GM12878 (cell line): ENCODE results near the gene CTAG1A. TPM values are rescaled to one million over a fixed set of nuclear protein-coding genes. Genes with fewer than 3 reads are reported as not detected.
"Not testable (repeated sequence)": the region's sequence is repeated elsewhere in the genome, so short reads cannot be mapped to it uniquely, and the experiment has no call there.

Experiments
- ATAC-seq: fragments of 200-7000 bp; cut with Tn5 transposase; 3 replicates; pipeline ENCODE4 v1.9.1; 2020; ENCODE audit warnings: mild to moderate bottlenecking, moderate library complexity
- BruUV-seq: library from RNA; stranded (reverse); fragments of 400-500 nt; replicated peaks from 2 replicates; lab custom pipeline; 2021; lab: Mats Ljungman, UMichigan
- CTCF ChIA-PET: fragments of 300-600 bp; sonication (Branson Sonifier 250); formaldehyde crosslinking; extraction: SDS; loops from one replicate; lab custom pipeline; 2021; ENCODE audit warnings: inconsistent platforms; lab: Yijun Ruan, JAX
- POLR2A ChIA-PET: fragments of 350-600 bp; formaldehyde crosslinking; extraction: SDS; loops from one replicate; lab custom pipeline; 2021; ENCODE audit warnings: inconsistent platforms; lab: Charles Lee
- RAD21 ChIA-PET: fragments of 300-600 bp; sonication (Branson Sonifier 250); formaldehyde crosslinking; loops from one replicate; lab custom pipeline; 2023; ENCODE audit warnings: antibody characterized with exemption; ENCODE audit not compliant: unreplicated experiment; lab: Charles Lee
- SMC1A ChIA-PET: fragments of 300-600 bp; sonication (Branson Sonifier 250); formaldehyde crosslinking; loops from one replicate; lab custom pipeline; 2023; ENCODE audit not compliant: unreplicated experiment, uncharacterized antibody; lab: Charles Lee
- DNase-seq: peaks from one replicate; pipeline ENCODE4 v3.0.0-alpha.2; 2011; ENCODE audit warnings: low read depth, low spot score
- FAIRE-seq: peaks from 3 replicates; lab custom pipeline; 2011; peaks lifted over from hg19 to GRCh38; lab: Jason Lieb, UNC
- H2AFZ ChIP-seq: 2 replicates; pipeline ENCODE4 v1.6.0; 2011; ENCODE audit warnings: low read depth, low read length, control low read depth; ENCODE audit not compliant: control insufficient read depth
- H3K27ac ChIP-seq: 2 replicates; pipeline ENCODE4 v1.5.1; 2011; ENCODE audit warnings: control low read depth; ENCODE audit not compliant: control insufficient read depth, insufficient read depth
- H3K27me3 ChIP-seq, 2 experiments: replicated peaks in 1 of 2; 2 replicates each; pipeline versions ENCODE4 v1.6.0 to v1.6.1; 2011; ENCODE audit warnings: low read length in 1 of 2; ENCODE audit not compliant: control insufficient read depth in 2 of 2, insufficient read depth in 2 of 2
- H3K36me3 ChIP-seq, 2 experiments: 2 replicates each; pipeline ENCODE4 v1.5.1; 2011; ENCODE audit warnings: low read length in 1 of 2; ENCODE audit not compliant: control insufficient read depth in 2 of 2, insufficient read depth in 2 of 2
- H3K4me1 ChIP-seq: 2 replicates; pipeline ENCODE4 v1.6.1; 2011; ENCODE audit warnings: mild to moderate bottlenecking, low read length, moderate library complexity, mixed read lengths; ENCODE audit not compliant: control insufficient read depth, insufficient read depth
- H3K4me2 ChIP-seq: 2 replicates; pipeline ENCODE4 v1.6.0; 2011; ENCODE audit warnings: control low read depth; ENCODE audit not compliant: control insufficient read depth, insufficient read depth
- H3K4me3 ChIP-seq: fragments of 200-600 bp; sonication (generic); 2 replicates; pipeline ENCODE4 v1.5.1; 2016
- H3K79me2 ChIP-seq: 2 replicates; pipeline ENCODE4 v1.6.0; 2011; ENCODE audit warnings: low read length; ENCODE audit not compliant: control insufficient read depth, insufficient read depth
- H3K9ac ChIP-seq: 2 replicates; pipeline ENCODE4 v1.8.0; 2011; ENCODE audit warnings: low read length, control low read depth, mixed read lengths; ENCODE audit not compliant: control insufficient read depth, insufficient read depth
- H3K9me3 ChIP-seq: replicated peaks from 3 replicates; pipeline ENCODE4 v1.5.1; 2011; ENCODE audit warnings: mild to moderate bottlenecking, low read length; ENCODE audit not compliant: control insufficient read depth, insufficient read depth
- H4K20me1 ChIP-seq: 2 replicates; pipeline ENCODE4 v1.6.0; 2011; ENCODE audit not compliant: control insufficient read depth, insufficient read depth
- WGBS: methylation state at CpG from one replicate; pipeline ENCODE4 v1.1.6; 2016; ENCODE audit warnings: low lambda C conversion rate; ENCODE audit not compliant: insufficient replicate concordance, insufficient coverage; ENCODE audit errors: missing lambda C conversion rate; 5-methylcytosine and 5-hydroxymethylcytosine counted together
- in situ Hi-C: fragments of 300-500 bp; cut with MboI; formaldehyde crosslinking; loops from 9 replicates; pipeline ENCODE4 v1.14.3; 2018; ENCODE audit warnings: mixed read lengths
- intact Hi-C: fragments of 100-400 bp; cut with micrococcal nuclease; formaldehyde crosslinking; loops from one replicate; pipeline ENCODE4 v1.14.2; 2022; ENCODE audit not compliant: unreplicated experiment
- polyA plus RNA-seq, 11 experiments: library from polyadenylated mRNA; depleted of rRNA in 4 of 11; unstranded in 6 of 11; stranded (reverse) in 5 of 11; fragments of >200 nt; fragmentation: Nextera tagmentation in 4 of 11; fragmentation: Illumina TruSeq in 1 of 11; extraction: Ambion mirVana in 4 of 11; extraction: Trizol in 1 of 11; gene quantifications; 1 replicate in 1 of 11; 2 replicates in 10 of 11; pipeline versions ENCODE4 v1.2.1 to v1.2.3, GENCODE V29; 2011 to 2016; ENCODE audit warnings: inconsistent platforms in 2 of 11, missing spikeins in 2 of 11, low read depth in 1 of 11
- small RNA-seq: library from RNA; depleted of rRNA; stranded (forward); fragments of <200 nt; gene quantifications from one replicate; pipeline ENCODE3, GENCODE V24; 2014
- total RNA-seq, 4 experiments: library from RNA; depleted of rRNA in 3 of 4; stranded (reverse); fragments of >200 nt in 3 of 4; fragmentation: Illumina TruSeq in 1 of 4; extraction: Trizol in 1 of 4; gene quantifications; 2 replicates each; pipeline versions ENCODE4 v1.2.1 to v1.2.3, GENCODE V29; 2013 to 2021

CTAG1A gene
- total and polyA plus RNA-seq, 10 of the 15 experiments (the other 5 are each of a cell fraction or from before 2014, with no cell fraction given), result not detected

- H3K9me3 ChIP-seq, H3K4me1 ChIP-seq, H4K20me1 ChIP-seq, RAD21 ChIA-PET, H2AFZ ChIP-seq, POLR2A ChIA-PET, ATAC-seq, BruUV-seq, H3K79me2 ChIP-seq, H3K36me3 ChIP-seq, in situ Hi-C loops, H3K4me2 ChIP-seq, FAIRE-seq, H3K27ac ChIP-seq, SMC1A ChIA-PET, CTCF ChIA-PET, H3K27me3 ChIP-seq, H3K9ac ChIP-seq, H3K4me3 ChIP-seq, intact Hi-C loops, DNase-seq: not testable (repeated sequence)
- no CpG with 5 or more reads among the region's 11 CpGs for WGBS
Measured at GRCh38 chrX:154633661-154634060, 48.7 kb downstream of the CTAG1A start.

Small RNA genes within 50 kb of the gene (small RNA-seq; reads per million reads assigned to genes)
- gene AC244090.1 (not detected), gene AC244107.2 (not detected)

Other genes with a start within 250 kb of the CTAG1A start
Only the 7 nearest of the 21 such genes appear.
- gene UBL4A, start 98.5 kb upstream of the CTAG1A start, total RNA-seq (2014; rRNA removed), result 44.2 and 45.6 TPM in 2 replicates
- 24.7 and 26.0 TPM in 2 replicates for gene UBL4A, start 98.5 kb upstream of the CTAG1A start, total RNA-seq (2014; rRNA removed; fragmentation: Illumina TruSeq; extraction: Trizol)
- 34.3 and 38.0 TPM in 2 replicates for gene UBL4A, start 98.5 kb upstream of the CTAG1A start, total RNA-seq (2021)
- gene UBL4A, start 98.5 kb upstream of the CTAG1A start, polyA plus RNA-seq (2011; rRNA removed), result 14.4 and 20.4 TPM in 2 replicates
- 12.2 and 30.0 TPM in 2 replicates for gene UBL4A, start 98.5 kb upstream of the CTAG1A start, polyA plus RNA-seq (2014; fragmentation: Illumina TruSeq; extraction: Trizol)
- 1 to 10 TPM; 4.2 to 7.0 TPM for gene UBL4A, start 98.5 kb upstream of the CTAG1A start, polyA plus RNA-seq (2014; fragmentation: Nextera tagmentation; extraction: Ambion mirVana)
- 41.1 and 43.1 TPM in 2 replicates for gene UBL4A, start 98.5 kb upstream of the CTAG1A start, polyA plus RNA-seq (2014; rRNA removed)
- gene UBL4A, start 98.5 kb upstream of the CTAG1A start, polyA plus RNA-seq (2016; fragmentation: Nextera tagmentation; extraction: Ambion mirVana), result 10 to 100 TPM; 49.8 to 49.9 TPM
- 10.3 and 14.1 TPM in 2 replicates for gene SLC10A3, start 94.5 kb upstream of the CTAG1A start, total RNA-seq (2014; rRNA removed)
- gene SLC10A3, start 94.5 kb upstream of the CTAG1A start, total RNA-seq (2014; rRNA removed; fragmentation: Illumina TruSeq; extraction: Trizol), result 6.4 and 7.8 TPM in 2 replicates
- 14.2 and 16.4 TPM in 2 replicates for gene SLC10A3, start 94.5 kb upstream of the CTAG1A start, total RNA-seq (2021)
- 2.1 and 4.8 TPM in 2 replicates for gene SLC10A3, start 94.5 kb upstream of the CTAG1A start, polyA plus RNA-seq (2011; rRNA removed)
- gene SLC10A3, start 94.5 kb upstream of the CTAG1A start, polyA plus RNA-seq (2014; fragmentation: Illumina TruSeq; extraction: Trizol), result 0.90 and 5.4 TPM in 2 replicates
- gene SLC10A3, start 94.5 kb upstream of the CTAG1A start, polyA plus RNA-seq (2014; fragmentation: Nextera tagmentation; extraction: Ambion mirVana), result 1 to 10 TPM; 1.7 to 3.6 TPM
- 14.7 and 16.4 TPM in 2 replicates for gene SLC10A3, start 94.5 kb upstream of the CTAG1A start, polyA plus RNA-seq (2014; rRNA removed)
- gene SLC10A3, start 94.5 kb upstream of the CTAG1A start, polyA plus RNA-seq (2016; fragmentation: Nextera tagmentation; extraction: Ambion mirVana), result 10 to 100 TPM; 19.6 to 23.5 TPM
- gene FAM3A, start 68.9 kb upstream of the CTAG1A start, total RNA-seq (2014; rRNA removed), result 11.0 and 16.3 TPM in 2 replicates
- 6.1 and 6.2 TPM in 2 replicates for gene FAM3A, start 68.9 kb upstream of the CTAG1A start, total RNA-seq (2014; rRNA removed; fragmentation: Illumina TruSeq; extraction: Trizol)
- 17.6 and 20.6 TPM in 2 replicates for gene FAM3A, start 68.9 kb upstream of the CTAG1A start, total RNA-seq (2021)
- 3.6 and 6.6 TPM in 2 replicates for gene FAM3A, start 68.9 kb upstream of the CTAG1A start, polyA plus RNA-seq (2011; rRNA removed)
- gene FAM3A, start 68.9 kb upstream of the CTAG1A start, polyA plus RNA-seq (2014; fragmentation: Illumina TruSeq; extraction: Trizol), result 2.1 and 5.0 TPM in 2 replicates
- 1 to 10 TPM in 1 of 2 experiments, under 1 TPM in 1; 0.29 to 1.1 TPM for gene FAM3A, start 68.9 kb upstream of the CTAG1A start, polyA plus RNA-seq (2014; fragmentation: Nextera tagmentation; extraction: Ambion mirVana)
- gene FAM3A, start 68.9 kb upstream of the CTAG1A start, polyA plus RNA-seq (2014; rRNA removed), result 21.1 and 24.5 TPM in 2 replicates
- gene FAM3A, start 68.9 kb upstream of the CTAG1A start, polyA plus RNA-seq (2016; fragmentation: Nextera tagmentation; extraction: Ambion mirVana), result 10 to 100 TPM; 17.6 to 17.9 TPM
- 26.9 and 35.5 TPM in 2 replicates for gene G6PD, start 38.3 kb upstream of the CTAG1A start, total RNA-seq (2014; rRNA removed)
- gene G6PD, start 38.3 kb upstream of the CTAG1A start, total RNA-seq (2014; rRNA removed; fragmentation: Illumina TruSeq; extraction: Trizol), result 17.2 and 19.5 TPM in 2 replicates
- 62.5 and 63.4 TPM in 2 replicates for gene G6PD, start 38.3 kb upstream of the CTAG1A start, total RNA-seq (2021)
- 4.5 and 11.5 TPM in 2 replicates for gene G6PD, start 38.3 kb upstream of the CTAG1A start, polyA plus RNA-seq (2011; rRNA removed)
- gene G6PD, start 38.3 kb upstream of the CTAG1A start, polyA plus RNA-seq (2014; fragmentation: Illumina TruSeq; extraction: Trizol), result 22.3 and 48.4 TPM in 2 replicates
- 1 to 10 TPM; 1.6 to 3.8 TPM for gene G6PD, start 38.3 kb upstream of the CTAG1A start, polyA plus RNA-seq (2014; fragmentation: Nextera tagmentation; extraction: Ambion mirVana)
- 38.8 and 47.3 TPM in 2 replicates for gene G6PD, start 38.3 kb upstream of the CTAG1A start, polyA plus RNA-seq (2014; rRNA removed)
- 10 to 100 TPM; 26.2 to 30.7 TPM for gene G6PD, start 38.3 kb upstream of the CTAG1A start, polyA plus RNA-seq (2016; fragmentation: Nextera tagmentation; extraction: Ambion mirVana)
- 16.0 and 16.3 TPM in 2 replicates for gene IKBKG, start 37.5 kb upstream of the CTAG1A start, total RNA-seq (2014; rRNA removed)
- gene IKBKG, start 37.5 kb upstream of the CTAG1A start, total RNA-seq (2014; rRNA removed; fragmentation: Illumina TruSeq; extraction: Trizol), result 10.2 TPM in 2 replicates
- gene IKBKG, start 37.5 kb upstream of the CTAG1A start, total RNA-seq (2021), result 28.1 and 30.6 TPM in 2 replicates
- gene IKBKG, start 37.5 kb upstream of the CTAG1A start, polyA plus RNA-seq (2011; rRNA removed), result 8.0 and 17.3 TPM in 2 replicates
- gene IKBKG, start 37.5 kb upstream of the CTAG1A start, polyA plus RNA-seq (2014; fragmentation: Illumina TruSeq; extraction: Trizol), result 2.5 and 8.0 TPM in 2 replicates
- 1 to 10 TPM in 1 of 2 experiments, under 1 TPM in 1; 0.35 to 1.5 TPM for gene IKBKG, start 37.5 kb upstream of the CTAG1A start, polyA plus RNA-seq (2014; fragmentation: Nextera tagmentation; extraction: Ambion mirVana)
- gene IKBKG, start 37.5 kb upstream of the CTAG1A start, polyA plus RNA-seq (2014; rRNA removed), result 30.7 and 33.0 TPM in 2 replicates
- 10 to 100 TPM; 21.8 to 24.0 TPM for gene IKBKG, start 37.5 kb upstream of the CTAG1A start, polyA plus RNA-seq (2016; fragmentation: Nextera tagmentation; extraction: Ambion mirVana)
- gene CTAG1B, start 34.1 kb downstream of the CTAG1A start, total RNA-seq (2014; rRNA removed), result not detected in 2 replicates
- not detected in 2 replicates for gene CTAG1B, start 34.1 kb downstream of the CTAG1A start, total RNA-seq (2014; rRNA removed; fragmentation: Illumina TruSeq; extraction: Trizol)
- not detected in 2 replicates for gene CTAG1B, start 34.1 kb downstream of the CTAG1A start, total RNA-seq (2021)
- gene CTAG1B, start 34.1 kb downstream of the CTAG1A start, polyA plus RNA-seq (2011; rRNA removed), result not detected in 2 replicates
- not detected in 2 replicates for gene CTAG1B, start 34.1 kb downstream of the CTAG1A start, polyA plus RNA-seq (2014; fragmentation: Illumina TruSeq; extraction: Trizol)
- gene CTAG1B, start 34.1 kb downstream of the CTAG1A start, polyA plus RNA-seq (2014; fragmentation: Nextera tagmentation; extraction: Ambion mirVana), result not detected
- not detected in 2 replicates for gene CTAG1B, start 34.1 kb downstream of the CTAG1A start, polyA plus RNA-seq (2014; rRNA removed)
- not detected for gene CTAG1B, start 34.1 kb downstream of the CTAG1A start, polyA plus RNA-seq (2016; fragmentation: Nextera tagmentation; extraction: Ambion mirVana)
- gene CTAG2, start 68.4 kb downstream of the CTAG1A start, total RNA-seq (2014; rRNA removed), result not detected in 2 replicates
- not detected in 2 replicates for gene CTAG2, start 68.4 kb downstream of the CTAG1A start, total RNA-seq (2014; rRNA removed; fragmentation: Illumina TruSeq; extraction: Trizol)
- not detected in 2 replicates for gene CTAG2, start 68.4 kb downstream of the CTAG1A start, total RNA-seq (2021)
- 0.35 and 0.73 TPM in 2 replicates for gene CTAG2, start 68.4 kb downstream of the CTAG1A start, polyA plus RNA-seq (2011; rRNA removed)
- gene CTAG2, start 68.4 kb downstream of the CTAG1A start, polyA plus RNA-seq (2014; fragmentation: Illumina TruSeq; extraction: Trizol), result not detected in 2 replicates
- not detected for gene CTAG2, start 68.4 kb downstream of the CTAG1A start, polyA plus RNA-seq (2014; fragmentation: Nextera tagmentation; extraction: Ambion mirVana)
- gene CTAG2, start 68.4 kb downstream of the CTAG1A start, polyA plus RNA-seq (2014; rRNA removed), result not detected in 2 replicates
- not detected for gene CTAG2, start 68.4 kb downstream of the CTAG1A start, polyA plus RNA-seq (2016; fragmentation: Nextera tagmentation; extraction: Ambion mirVana)